ENCODE data around the gene C5orf34.
A peak's percentile ranks its signal among the peaks of the same experiment; 100 is the strongest.
"Not testable (repeated sequence)": the region's sequence is repeated elsewhere in the genome, so short reads cannot be mapped to it uniquely, and the experiment has no call there.

The C5orf34 gene

DNA sequence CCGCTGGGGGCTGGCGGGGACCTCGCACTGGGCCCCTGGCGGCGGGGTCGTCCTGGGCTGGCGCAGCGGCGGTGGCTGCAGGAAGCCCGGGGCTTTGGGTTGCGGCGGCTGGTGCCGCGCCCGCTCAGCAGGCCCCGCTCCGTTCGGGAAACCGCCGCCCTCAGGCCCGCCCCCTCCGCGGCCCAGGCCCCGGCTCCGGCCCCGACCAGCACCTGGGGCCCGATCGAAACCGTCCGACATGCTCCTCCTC, 41.6 kb upstream of the C5orf34 start:
- peak overlapping the region; percentile 89 for H3K4me3 ChIP-seq (ENCODE audit: control insufficient read depth, low read depth, low read length)
- not testable (repeated sequence) for DNase-seq (ENCODE audit: low read depth)
- TF ChIP-seq, protein P1, sequence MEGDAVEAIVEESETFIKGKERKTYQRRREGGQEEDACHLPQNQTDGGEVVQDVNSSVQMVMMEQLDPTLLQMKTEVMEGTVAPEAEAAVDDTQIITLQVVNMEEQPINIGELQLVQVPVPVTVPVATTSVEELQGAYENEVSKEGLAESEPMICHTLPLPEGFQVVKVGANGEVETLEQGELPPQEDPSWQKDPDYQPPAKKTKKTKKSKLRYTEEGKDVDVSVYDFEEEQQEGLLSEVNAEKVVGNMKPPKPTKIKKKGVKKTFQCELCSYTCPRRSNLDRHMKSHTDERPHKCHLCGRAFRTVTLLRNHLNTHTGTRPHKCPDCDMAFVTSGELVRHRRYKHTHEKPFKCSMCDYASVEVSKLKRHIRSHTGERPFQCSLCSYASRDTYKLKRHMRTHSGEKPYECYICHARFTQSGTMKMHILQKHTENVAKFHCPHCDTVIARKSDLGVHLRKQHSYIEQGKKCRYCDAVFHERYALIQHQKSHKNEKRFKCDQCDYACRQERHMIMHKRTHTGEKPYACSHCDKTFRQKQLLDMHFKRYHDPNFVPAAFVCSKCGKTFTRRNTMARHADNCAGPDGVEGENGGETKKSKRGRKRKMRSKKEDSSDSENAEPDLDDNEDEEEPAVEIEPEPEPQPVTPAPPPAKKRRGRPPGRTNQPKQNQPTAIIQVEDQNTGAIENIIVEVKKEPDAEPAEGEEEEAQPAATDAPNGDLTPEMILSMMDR (IDR thresholded peaks at IDR 0.05; ENCODE audit: control insufficient read depth, insufficient read depth, low read depth, low read length, missing control alignments), result peak; percentile 16

DNA sequence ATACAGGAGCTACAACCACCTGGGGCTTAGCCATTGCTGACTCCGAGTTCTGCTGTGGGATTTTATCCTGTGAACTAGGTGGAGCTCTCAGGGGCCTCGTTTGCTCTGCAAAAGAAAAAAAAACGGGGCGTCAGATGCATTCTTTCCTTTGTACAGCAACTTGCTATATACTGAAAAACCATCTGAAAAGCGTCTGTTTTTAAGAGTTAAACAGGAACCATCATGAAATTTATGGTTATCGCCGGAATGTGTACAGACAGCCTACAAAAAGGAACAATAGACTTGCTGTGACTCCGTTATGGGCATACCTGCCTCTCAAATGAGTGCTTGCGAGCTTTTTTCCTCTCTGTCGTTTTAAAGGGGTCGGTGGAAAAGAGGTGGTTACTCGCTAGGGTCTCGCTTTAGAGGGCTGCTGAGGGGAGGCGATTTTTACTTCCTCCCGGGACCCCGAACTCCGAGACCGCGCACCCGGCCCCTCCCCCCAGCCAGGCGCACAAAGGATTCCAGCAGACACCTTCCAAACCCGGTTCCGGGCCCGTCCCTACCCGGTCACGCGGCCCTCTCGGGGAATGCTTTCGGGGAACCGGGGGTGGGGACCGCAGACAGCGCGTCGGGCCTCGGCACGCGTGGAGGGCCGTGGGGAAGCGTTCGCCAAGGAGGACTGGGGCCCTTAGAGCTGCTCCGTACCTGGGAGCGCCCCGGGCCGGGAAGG, 41.1 kb upstream of the C5orf34 start:
- TF ChIP-seq, protein P1 (IDR thresholded peaks at IDR 0.05; ENCODE audit: control insufficient read depth, insufficient read depth, low read depth, low read length, missing control alignments), result no peak
- no peak for DNase-seq (ENCODE audit: low read depth)

DNA sequence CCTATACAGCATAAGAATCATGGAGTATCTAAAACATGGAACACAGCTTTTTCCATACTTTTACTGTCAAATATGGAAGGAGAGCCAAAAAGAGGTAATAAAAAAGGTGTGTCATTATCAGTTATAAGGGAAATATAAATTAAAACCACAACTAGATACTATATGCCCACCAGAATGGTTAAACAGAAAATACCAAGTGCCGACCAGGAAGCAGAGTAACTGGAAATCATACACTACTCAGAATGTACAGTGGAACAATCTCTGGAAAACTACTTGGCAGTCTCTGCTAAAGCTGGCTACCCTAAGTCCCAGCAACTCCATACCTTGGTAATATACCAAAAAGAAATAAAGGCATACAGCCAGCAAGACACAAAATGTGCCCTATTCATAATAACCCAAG, 39.5 kb upstream of the C5orf34 start:
- TF ChIP-seq, protein P1 (IDR thresholded peaks at IDR 0.05; ENCODE audit: control insufficient read depth, insufficient read depth, low read depth, low read length, missing control alignments), result no peak
- no peak overlapping the region for H3K4me3 ChIP-seq (ENCODE audit: control insufficient read depth, low read depth, low read length)
- DNase-seq (ENCODE audit: low read depth), result no peak

More for the DNA sequence above, 41.1 kb upstream of the C5orf34 start:
- H3K4me3 ChIP-seq (ENCODE audit: control insufficient read depth, low read depth, low read length), result peak overlapping the region; percentile 89

DNA sequence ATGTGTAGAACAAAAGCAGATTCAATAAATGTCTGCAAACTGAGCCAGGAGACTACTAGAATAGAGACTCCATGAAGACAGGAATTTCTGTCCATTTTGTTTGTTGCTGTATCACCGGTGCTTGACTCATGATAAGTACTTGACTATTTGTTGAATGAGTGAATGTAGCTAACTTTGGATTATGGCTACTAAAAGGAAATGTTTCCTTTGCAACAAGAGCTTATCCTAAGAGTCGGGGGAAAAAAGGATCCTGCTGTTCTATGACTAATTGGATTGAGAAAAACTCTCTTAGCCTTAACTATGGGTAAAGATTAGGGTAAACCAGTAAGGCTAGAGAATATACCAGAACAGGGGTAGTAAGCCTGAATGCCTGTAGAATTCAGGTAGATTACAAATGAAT, 38.4 kb upstream of the C5orf34 start:
- TF ChIP-seq, protein P1 (IDR thresholded peaks at IDR 0.05; ENCODE audit: control insufficient read depth, insufficient read depth, low read depth, low read length, missing control alignments), result no peak
- H3K4me3 ChIP-seq (ENCODE audit: control insufficient read depth, low read depth, low read length), result no peak overlapping the region
- no peak for DNase-seq (ENCODE audit: low read depth)

DNA sequence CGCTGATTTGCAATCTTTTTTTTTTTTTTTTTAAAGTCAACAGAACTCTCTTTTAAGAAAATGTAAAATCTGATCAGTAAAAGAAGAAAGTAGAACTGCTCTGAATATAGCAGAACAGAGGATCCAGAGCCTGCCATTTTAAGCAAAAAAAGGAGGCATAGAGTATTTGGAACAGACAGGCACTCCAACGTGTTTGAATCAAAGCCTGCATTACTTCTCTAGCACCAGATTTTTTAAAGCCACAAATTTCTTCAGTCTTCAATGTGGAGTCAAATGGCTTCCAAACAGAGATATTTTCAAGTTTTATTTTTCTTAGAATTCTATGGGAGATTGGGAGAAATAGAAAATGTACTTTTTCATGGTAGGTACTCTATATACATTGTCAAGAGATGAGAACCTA, 36.8 kb upstream of the C5orf34 start:
- TF ChIP-seq, protein P1 (IDR thresholded peaks at IDR 0.05; ENCODE audit: control insufficient read depth, insufficient read depth, low read depth, low read length, missing control alignments), result no peak
- DNase-seq (ENCODE audit: low read depth), result no peak
- H3K4me3 ChIP-seq (ENCODE audit: control insufficient read depth, low read depth, low read length), result no peak overlapping the region

DNA sequence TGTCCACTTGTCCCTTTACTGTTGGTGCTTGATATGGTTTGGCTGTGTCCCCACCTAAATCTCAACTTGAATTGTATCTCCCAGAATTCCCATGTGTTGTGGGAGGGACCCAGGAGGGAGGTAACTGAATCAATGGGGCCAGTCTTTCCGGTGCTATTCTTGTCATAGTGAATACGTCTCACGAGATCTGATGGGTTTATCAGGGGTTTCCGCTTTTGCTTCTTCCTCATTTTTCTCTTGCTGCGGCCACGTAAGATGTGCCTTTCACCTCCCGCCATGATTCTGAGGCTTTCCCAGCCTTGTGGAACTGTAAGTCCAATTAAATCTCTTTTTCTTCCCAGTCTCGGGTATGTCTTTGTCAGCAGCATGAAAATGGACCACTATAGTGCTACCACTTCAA, 34.3 kb upstream of the C5orf34 start:
- H3K4me3 ChIP-seq (ENCODE audit: control insufficient read depth, low read depth, low read length); DNase-seq (ENCODE audit: low read depth): not testable (repeated sequence)

DNA sequence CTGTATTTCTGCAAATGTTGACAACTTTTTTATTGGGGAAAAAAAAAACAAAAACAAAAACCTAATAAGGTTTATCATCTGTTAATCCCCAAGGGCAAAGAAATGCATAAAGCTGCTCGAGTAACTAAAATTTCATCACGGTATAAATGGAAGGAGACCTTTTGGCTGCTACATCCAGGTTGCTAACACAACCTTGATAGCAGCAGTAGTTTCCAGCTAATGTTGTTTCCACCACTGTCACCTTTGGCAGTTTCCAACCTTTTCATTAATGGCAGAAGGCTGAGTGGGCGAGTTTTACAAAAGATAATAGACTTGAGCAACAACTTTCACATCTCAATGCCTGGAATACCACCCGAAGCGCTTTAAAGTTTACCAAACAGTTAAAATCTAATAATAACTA, 33.4 kb upstream of the C5orf34 start:
- H3K4me3 ChIP-seq (ENCODE audit: control insufficient read depth, low read depth, low read length), result no peak overlapping the region
- DNase-seq (ENCODE audit: low read depth), result no peak
- TF ChIP-seq, protein P1 (IDR thresholded peaks at IDR 0.05; ENCODE audit: control insufficient read depth, insufficient read depth, low read depth, low read length, missing control alignments), result no peak
